Heart left ventricle (tissue), 13 donors: ENCODE measurements around the gene TMEM135.

ENCODE experiments used
- POLR2A ChIP-seq, 2 donors: fragments of 450-650 bp; IDR thresholded peaks; one replicate each; pipeline ENCODE4 v1.6.1; 2017; ENCODE audit warnings: antibody characterized with exemption in 2 of 2, mild to moderate bottlenecking in 2 of 2, moderate library complexity in 2 of 2
- TF ChIP-seq, protein P1 (sequence below), 12 donors: fragments of 200-600 bp; sonication (generic) in 4 of 12; IDR thresholded peaks; one replicate each; pipeline versions ENCODE4 v1.5.0 to v1.8.0; 2018 to 2022; ENCODE audit warnings: antibody characterized with exemption in 12 of 12, mild to moderate bottlenecking in 5 of 12
- donor health status: ischemic (EF 13 %, LVEDD 7.1; RV severe dilation, severe dysfunction).
- donor health status: DM: no; HTN: yes; CAD: no.
- donor health status: DM: no; HTN: no; CAD: no.
- donor health status: ischemic (EF 25% LVEDD 6.9; RV normal size, moderate dysfunction).
- donor health status: ischemic (EF 25% LVEDD 5.7; RV mildly dilated, moderate dysfunction).
- donor health status: ischemic (EF 35%, LVEDD 5.7; RV mildly dilated, moderate dysfunction).
- donor health status: nonischemic (EF 11% LVEDD 7.7; RV severe dilation, severe dysfunction).
- donor health status: DM: yes; HTN: yes; CAD: no.
- donor health status: PGD.
- donor health status: ischemic (EF 29% LVEDD 5.4; RV normal size, mild dysfunction).
- donor health status: nonischemic (EF 23%, LVEDD 6.1; RV moderate dilation, normal function).

DNA sequence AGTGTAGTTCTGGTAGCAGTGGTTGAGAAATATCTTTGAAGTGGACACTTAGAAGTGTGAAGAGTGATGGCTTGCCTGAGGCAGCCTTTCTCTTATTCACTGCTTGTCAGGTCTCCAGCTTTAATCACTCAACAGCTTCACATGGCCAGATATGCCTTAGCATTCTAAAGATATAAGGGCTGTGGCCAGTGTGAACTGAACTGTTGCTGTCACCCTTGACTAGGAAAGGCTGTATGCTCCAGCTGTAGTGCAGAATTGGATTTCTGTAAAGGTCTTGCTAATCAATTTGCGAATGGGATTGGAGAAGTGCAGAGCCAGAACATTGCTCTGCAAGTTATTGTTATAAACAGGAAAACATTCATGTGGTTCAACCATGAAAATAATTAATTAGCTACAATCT lies 266.7 kb downstream of the TMEM135 start:
- TF ChIP-seq, protein P1, sequence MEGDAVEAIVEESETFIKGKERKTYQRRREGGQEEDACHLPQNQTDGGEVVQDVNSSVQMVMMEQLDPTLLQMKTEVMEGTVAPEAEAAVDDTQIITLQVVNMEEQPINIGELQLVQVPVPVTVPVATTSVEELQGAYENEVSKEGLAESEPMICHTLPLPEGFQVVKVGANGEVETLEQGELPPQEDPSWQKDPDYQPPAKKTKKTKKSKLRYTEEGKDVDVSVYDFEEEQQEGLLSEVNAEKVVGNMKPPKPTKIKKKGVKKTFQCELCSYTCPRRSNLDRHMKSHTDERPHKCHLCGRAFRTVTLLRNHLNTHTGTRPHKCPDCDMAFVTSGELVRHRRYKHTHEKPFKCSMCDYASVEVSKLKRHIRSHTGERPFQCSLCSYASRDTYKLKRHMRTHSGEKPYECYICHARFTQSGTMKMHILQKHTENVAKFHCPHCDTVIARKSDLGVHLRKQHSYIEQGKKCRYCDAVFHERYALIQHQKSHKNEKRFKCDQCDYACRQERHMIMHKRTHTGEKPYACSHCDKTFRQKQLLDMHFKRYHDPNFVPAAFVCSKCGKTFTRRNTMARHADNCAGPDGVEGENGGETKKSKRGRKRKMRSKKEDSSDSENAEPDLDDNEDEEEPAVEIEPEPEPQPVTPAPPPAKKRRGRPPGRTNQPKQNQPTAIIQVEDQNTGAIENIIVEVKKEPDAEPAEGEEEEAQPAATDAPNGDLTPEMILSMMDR (IDR thresholded peaks at IDR 0.05), result no peak
- TF ChIP-seq POLR2A (IDR thresholded peaks at IDR 0.05), result no peak
